HG03354 (cell line): ENCODE data around the gene LPXN.

Source experiments
- ATAC-seq: cut with Tn5 transposase; IDR thresholded peaks from one replicate; pipeline ENCODE4 v1.9.1; 2021; ENCODE audit warnings: mild to moderate bottlenecking; ENCODE audit not compliant: unreplicated experiment, poor library complexity, severe bottlenecking

LPXN gene

DNA sequence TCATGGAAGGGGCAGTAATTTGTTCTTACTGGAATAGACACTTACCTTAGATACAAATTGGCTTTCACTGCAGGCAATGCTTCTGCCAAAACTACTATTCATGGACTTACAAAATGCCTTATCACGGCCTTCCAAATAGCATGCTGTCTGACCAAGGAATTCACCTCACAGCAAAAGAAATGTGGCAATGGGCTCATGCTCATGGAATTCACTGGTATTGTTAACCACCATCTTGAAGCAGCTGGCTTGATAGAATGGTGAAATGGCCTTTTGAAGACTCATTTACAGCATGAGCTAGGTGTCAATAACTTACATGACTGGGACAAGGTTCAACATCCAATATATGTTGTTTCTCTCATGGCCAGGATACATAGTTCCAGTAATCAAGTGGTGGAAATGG, 89.7 kb downstream of the LPXN start:
- ATAC-seq: no peak
